Measurements from ENCODE around the gene PARP8. TPM values are rescaled to one million over a fixed set of nuclear protein-coding genes. Genes with fewer than 3 reads are reported as not detected.

Gene PARP8
- total RNA-seq, 1 experiment from 2014 or later: 23.2 TPM

DNA sequence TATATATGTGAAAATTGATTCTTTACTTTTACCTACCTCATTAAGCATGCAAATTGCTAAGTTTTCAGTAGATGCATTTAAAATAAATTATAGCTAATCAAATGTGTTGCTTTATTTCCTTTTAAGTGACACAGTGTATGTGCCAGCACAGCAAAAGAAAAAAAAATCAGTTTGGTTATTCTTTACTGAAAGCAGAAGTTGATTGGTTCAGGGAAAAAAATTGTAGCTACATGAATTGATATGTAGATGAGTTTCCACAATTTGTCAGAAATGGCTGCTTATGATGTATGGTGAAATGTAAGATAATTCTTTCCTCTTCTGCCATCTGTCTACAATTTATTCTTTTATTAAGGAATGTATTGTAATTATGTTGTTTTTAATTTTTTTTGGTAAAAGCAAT, 57.8 kb downstream of the PARP8 start:
- Mint-ChIP-seq H3K4me3 (no peak overlapping the region), H3K4me1 (peaks cover 44% of the 10 kb centered on the region), H3K36me3 (no peaks in the 10 kb centered on the region), H3K27ac (no peak overlapping the region), H3K27me3 (ENCODE audit: low read depth) (no peaks in the 10 kb centered on the region), H3K9me3 (no peaks in the 10 kb centered on the region)
- ChIA-PET POLR2A (no interaction called here), CTCF (no interaction called here)
- TF ChIP-seq EMX1 (CRISPR knock-in tag; IDR thresholded peaks at IDR 0.05) (no peak), JAZF1 (CRISPR knock-in tag; IDR thresholded peaks at IDR 0.05) (no peak), TEAD4 (CRISPR knock-in tag; IDR thresholded peaks at IDR 0.05) (no peak), CREM (CRISPR knock-in tag; IDR thresholded peaks at IDR 0.05) (no peak), ZSCAN18 (CRISPR knock-in tag; IDR thresholded peaks at IDR 0.05) (no peak)
- ATAC-seq (no peak), DNase-seq (ENCODE audit: low spot score) (no peak)

GRCh38 chr5:50725800-50726474, 59.5 kb downstream of the PARP8 start:
- no peak for TF ChIP-seq PRDM15 (CRISPR knock-in tag; IDR thresholded peaks at IDR 0.05)
- TF ChIP-seq, protein P1, sequence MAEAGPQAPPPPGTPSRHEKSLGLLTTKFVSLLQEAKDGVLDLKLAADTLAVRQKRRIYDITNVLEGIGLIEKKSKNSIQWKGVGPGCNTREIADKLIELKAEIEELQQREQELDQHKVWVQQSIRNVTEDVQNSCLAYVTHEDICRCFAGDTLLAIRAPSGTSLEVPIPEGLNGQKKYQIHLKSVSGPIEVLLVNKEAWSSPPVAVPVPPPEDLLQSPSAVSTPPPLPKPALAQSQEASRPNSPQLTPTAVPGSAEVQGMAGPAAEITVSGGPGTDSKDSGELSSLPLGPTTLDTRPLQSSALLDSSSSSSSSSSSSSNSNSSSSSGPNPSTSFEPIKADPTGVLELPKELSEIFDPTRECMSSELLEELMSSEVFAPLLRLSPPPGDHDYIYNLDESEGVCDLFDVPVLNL (CRISPR knock-in tag; IDR thresholded peaks at IDR 0.05; ENCODE audit: borderline replicate concordance, low read depth): no peak
- no peak for TF ChIP-seq CREM (CRISPR knock-in tag; IDR thresholded peaks at IDR 0.05)
- TF ChIP-seq, protein P2, sequence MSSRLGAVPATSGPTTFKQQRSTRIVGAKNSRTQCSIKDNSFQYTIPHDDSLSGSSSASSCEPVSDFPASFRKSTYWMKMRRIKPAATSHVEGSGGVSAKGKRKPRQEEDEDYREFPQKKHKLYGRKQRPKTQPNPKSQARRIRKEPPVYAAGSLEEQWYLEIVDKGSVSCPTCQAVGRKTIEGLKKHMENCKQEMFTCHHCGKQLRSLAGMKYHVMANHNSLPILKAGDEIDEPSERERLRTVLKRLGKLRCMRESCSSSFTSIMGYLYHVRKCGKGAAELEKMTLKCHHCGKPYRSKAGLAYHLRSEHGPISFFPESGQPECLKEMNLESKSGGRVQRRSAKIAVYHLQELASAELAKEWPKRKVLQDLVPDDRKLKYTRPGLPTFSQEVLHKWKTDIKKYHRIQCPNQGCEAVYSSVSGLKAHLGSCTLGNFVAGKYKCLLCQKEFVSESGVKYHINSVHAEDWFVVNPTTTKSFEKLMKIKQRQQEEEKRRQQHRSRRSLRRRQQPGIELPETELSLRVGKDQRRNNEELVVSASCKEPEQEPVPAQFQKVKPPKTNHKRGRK (CRISPR knock-in tag; IDR thresholded peaks at IDR 0.05; ENCODE audit: borderline replicate concordance): no peak
- TF ChIP-seq CBFB (CRISPR knock-in tag; IDR thresholded peaks at IDR 0.05; ENCODE audit: low read depth): no peak
- TF ChIP-seq, protein P3, sequence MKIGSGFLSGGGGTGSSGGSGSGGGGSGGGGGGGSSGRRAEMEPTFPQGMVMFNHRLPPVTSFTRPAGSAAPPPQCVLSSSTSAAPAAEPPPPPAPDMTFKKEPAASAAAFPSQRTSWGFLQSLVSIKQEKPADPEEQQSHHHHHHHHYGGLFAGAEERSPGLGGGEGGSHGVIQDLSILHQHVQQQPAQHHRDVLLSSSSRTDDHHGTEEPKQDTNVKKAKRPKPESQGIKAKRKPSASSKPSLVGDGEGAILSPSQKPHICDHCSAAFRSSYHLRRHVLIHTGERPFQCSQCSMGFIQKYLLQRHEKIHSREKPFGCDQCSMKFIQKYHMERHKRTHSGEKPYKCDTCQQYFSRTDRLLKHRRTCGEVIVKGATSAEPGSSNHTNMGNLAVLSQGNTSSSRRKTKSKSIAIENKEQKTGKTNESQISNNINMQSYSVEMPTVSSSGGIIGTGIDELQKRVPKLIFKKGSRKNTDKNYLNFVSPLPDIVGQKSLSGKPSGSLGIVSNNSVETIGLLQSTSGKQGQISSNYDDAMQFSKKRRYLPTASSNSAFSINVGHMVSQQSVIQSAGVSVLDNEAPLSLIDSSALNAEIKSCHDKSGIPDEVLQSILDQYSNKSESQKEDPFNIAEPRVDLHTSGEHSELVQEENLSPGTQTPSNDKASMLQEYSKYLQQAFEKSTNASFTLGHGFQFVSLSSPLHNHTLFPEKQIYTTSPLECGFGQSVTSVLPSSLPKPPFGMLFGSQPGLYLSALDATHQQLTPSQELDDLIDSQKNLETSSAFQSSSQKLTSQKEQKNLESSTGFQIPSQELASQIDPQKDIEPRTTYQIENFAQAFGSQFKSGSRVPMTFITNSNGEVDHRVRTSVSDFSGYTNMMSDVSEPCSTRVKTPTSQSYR (CRISPR knock-in tag; IDR thresholded peaks at IDR 0.05): no peak
- TF ChIP-seq FOXK1 (CRISPR knock-in tag; IDR thresholded peaks at IDR 0.05): no peak
- TF ChIP-seq MXD4 (CRISPR knock-in tag; IDR thresholded peaks at IDR 0.05; ENCODE audit: borderline replicate concordance): no peak
- TF ChIP-seq, protein P4, sequence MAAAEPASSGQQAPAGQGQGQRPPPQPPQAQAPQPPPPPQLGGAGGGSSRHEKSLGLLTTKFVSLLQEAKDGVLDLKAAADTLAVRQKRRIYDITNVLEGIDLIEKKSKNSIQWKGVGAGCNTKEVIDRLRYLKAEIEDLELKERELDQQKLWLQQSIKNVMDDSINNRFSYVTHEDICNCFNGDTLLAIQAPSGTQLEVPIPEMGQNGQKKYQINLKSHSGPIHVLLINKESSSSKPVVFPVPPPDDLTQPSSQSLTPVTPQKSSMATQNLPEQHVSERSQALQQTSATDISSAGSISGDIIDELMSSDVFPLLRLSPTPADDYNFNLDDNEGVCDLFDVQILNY (CRISPR knock-in tag; IDR thresholded peaks at IDR 0.05): no peak
- TF ChIP-seq ATF3 (CRISPR knock-in tag; conservative IDR thresholded peaks at IDR 0.05): no peak
- TF ChIP-seq, protein P5, sequence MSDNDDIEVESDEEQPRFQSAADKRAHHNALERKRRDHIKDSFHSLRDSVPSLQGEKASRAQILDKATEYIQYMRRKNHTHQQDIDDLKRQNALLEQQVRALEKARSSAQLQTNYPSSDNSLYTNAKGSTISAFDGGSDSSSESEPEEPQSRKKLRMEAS (CRISPR knock-in tag; IDR thresholded peaks at IDR 0.05): no peak
- no peak for TF ChIP-seq CREB1 (CRISPR knock-in tag; IDR thresholded peaks at IDR 0.05)
- H3K4me1 Mint-ChIP-seq: peaks cover 46% of the 10 kb centered on the region
- ATAC-seq (no peak), DNase-seq (ENCODE audit: low spot score) (no peak)
- H3K4me3 Mint-ChIP-seq: no peak overlapping the region
- 0 out of 2 replicates have a peak overlapping the region, but pooled peaks have one; percentile 45 for H3K27ac Mint-ChIP-seq
- ChIA-PET POLR2A (no interaction called here), CTCF (interaction anchor here (0.8 to 1.0 kb wide), 2 partner anchors 12 to 17 kb away, joined by 3 read pairs; no protein-coding TSS in a partner anchor)
- H3K9me3 Mint-ChIP-seq: no peaks in the 10 kb centered on the region
- H3K36me3 Mint-ChIP-seq: no peaks in the 10 kb centered on the region
- no peaks in the 10 kb centered on the region for H3K27me3 Mint-ChIP-seq (ENCODE audit: low read depth)

Data from WTC11 (cell line).